Limb (tissue), 2 donors: ENCODE data around the gene CDC37.
"Not testable (repeated sequence)": the region's sequence is repeated elsewhere in the genome, so short reads cannot be mapped to it uniquely, and the experiment has no call there.

Experiments used
- DNase-seq, 2 donors: peaks; one replicate each; pipeline ENCODE4 v3.0.0-alpha.2; 2016; ENCODE audit errors: extremely low spot score in 2 of 2

The CDC37 gene

DNA sequence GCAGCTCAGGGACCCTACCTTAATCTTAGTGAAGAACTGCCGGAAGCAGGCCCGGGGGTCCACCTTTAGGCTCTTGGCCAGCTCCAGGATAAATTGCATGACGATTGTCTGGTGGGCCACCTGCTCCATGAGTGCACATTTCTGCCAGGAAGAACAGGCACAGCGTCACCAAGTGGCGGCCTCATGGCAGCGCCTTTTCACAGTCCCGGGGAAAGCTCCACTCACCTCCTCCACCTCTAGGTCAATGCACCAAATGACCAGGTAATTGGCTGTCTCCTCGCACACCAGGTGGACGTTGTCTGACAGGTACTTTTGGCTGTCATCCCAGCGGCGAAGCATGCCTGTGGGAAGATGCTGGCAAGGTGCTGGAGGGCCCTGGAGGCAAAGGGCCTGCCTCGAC, 8.3 kb downstream of the CDC37 start:
- no peak for DNase-seq

DNA sequence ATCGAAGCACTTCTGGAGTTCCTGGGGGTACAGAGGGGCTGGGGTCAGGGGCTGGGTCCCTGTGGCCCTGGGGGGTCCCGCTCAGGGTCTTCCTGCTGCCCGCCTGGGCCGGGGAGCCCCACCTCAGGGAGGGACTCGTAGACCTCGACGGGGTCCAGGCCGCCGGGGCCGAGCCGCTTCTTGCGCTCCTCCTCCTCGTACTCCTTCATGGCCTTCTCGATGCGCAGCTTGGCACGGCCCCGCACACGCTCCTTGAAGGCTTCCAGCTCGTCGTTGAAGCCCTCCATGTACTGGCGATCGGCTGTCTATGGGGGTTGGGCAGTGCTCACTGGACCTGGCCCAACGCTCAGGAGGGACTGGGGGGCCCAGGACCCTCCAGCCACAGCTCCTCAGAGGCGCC, 10.2 kb downstream of the CDC37 start:
- no peak for DNase-seq

DNA sequence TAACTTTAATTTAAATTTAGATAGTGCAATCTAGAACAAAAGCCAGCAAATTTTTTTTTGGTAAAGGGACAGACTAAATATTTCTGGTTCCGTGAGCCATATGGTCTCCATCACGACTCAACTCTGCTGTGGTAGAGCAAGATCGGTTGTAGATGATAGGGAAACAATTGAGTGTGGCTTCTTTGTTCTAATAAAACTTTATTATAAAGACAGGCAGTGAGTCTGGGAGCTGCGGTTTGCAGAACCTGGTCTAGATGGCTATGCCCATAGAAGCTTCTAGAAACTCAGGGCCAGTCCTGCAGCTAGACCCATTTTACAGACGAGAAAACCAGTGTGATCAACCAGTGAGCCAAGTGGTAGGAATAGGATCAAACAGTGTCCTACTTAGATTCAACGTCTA, 11.2 kb downstream of the CDC37 start:
- DNase-seq: no peak

DNA sequence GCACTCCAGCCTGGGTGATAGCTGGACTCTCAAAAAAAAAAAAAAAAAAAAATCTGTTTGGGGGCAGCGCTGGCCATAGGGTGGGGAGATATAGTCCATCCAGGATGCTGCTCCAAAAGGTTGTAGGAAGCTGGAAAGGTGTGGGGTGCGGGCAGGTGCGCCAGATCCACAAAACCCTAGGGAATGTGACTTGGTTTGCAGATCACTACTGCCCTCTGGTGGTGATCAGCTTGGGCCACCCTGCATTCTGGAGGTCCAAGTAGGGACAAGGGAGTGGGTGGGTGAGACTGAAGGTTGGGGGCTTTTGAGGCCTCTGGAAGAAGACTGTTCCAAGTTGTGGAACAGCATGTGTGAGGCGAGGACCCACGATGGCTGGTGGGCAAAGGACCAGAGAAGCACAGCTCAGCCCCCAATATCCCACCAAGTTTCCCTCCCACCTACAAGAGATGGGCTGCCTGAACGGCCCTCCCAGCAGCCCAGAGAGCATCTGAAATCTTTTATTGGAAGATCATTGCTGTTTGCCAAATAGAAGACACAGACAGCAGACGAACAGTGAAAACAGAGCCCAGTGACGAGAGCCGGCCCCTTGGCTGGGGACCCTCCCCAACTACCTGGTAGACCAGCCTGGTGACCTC, 12.6 kb downstream of the CDC37 start:
- DNase-seq: peak; percentile 40 to 70

DNA sequence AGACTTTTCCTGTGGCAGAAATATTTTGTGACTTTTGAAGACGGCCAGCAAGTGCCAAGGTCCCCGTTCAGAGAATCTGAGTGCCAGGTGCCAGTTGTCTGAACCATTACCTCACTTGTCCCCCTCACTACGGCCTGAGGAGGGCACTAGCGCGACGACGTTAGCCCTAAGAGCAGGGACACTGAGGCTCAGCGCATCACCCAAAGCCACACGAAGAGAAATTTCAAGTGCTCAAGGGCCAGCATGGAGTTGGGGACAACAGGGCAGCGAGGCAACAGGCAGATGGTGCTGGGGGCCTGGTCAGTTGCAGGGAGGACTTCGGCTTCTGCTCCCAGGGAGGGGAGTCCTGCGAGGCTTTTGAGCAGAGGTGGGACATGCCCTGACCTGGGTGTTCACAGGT, 13.5 kb downstream of the CDC37 start:
- no peak for DNase-seq

DNA sequence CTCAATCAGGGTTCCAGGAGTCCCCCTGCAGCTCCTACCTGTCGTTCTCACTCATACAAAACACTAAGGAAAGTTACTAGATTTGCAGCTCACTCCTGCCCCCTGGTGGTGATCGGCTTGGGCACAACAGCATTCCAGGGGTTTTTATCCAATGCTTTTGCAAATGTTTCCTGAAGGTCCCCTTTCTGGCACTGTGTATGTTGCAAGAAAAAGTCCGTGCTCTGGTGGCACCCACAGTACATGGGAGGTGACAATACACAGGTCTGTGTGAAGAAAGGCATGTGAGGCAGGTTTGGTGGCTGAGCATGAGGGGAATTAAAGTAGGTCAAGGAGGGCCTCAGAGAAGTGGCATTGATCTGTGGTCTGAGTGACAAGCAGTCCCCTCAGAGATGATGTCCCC, 14.4 kb downstream of the CDC37 start:
- DNase-seq: peak; percentile 76 to 93

DNA sequence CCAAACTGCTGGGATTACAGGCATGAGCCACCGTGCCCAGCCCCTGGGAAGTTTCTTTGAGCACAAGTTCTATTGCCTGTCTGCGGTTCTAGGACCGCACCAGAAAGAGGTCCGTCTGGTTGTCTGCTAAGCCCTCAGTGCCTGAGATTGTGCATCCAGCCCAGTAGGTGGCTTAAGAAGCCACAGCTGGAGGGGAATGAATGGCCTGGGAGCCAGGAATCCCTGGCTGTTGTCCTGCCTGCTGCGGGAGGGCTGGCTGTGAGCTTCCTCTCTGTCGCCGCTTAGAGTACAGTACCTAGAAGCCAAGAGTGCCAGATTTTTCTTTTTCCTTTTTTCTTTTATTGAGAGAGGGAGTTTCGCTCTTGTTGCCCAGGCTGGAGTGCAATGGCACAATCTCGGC, 18.8 kb downstream of the CDC37 start:
- DNase-seq: no peak

DNA sequence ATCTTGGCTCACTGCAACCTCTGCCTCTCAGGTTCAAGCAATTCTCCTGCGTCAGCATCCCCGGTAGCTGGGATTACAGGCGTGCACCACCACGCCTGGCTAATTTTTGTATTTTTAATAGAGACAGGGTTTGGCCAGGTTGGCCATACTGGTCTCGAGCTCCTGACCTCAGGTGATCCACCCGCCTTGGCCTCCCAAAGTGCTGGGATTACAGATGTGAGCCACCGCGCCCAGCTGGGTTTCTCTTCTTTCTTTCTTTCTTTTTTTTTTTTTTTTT, 20.2 kb downstream of the CDC37 start:
- DNase-seq: not testable (repeated sequence)

DNA sequence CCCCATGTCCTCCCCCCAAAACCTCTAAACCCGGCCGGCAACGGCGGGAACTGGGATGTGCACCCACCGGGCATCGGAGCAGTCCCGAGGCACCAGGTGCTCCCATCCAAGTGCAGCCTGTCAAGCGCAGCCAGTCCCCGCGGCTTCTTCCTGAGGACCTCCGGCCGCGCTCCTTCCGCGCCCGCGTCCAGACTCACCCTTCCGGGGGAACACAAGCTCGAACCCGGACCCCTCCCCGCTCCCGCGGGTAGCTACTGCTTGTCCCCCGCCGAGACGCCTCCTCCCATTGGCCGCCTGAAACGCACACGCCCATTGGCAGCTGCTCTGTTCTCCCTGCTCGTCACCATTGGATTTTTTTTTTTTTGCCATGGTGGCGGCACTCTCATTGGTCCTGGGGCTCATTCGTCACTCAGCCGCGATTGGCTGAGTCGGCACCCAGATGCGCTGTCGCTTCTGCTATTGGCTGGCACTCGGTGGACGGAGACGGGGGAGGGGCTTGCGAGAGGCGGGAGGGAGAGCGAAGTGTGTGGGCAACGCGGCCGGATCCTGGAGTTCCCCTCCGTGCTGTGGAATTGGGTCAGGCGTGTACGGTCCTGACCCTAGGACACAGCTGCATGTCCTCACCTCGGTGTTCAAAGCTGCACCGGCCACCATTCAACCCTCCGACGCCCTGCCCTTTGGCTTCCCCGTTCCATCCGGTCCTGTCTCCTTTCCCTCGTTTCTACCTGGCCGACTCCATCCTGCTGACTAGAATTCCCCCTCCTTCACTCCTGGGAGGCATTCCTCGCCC, 22.8 kb downstream of the CDC37 start, which contains the start of gene TYK2:
TSS of gene TYK2 (minus strand) at position 260 of the 790 bp plus-strand sequence. CDS start 2,166 bp downstream, outside the sequence.
- DNase-seq: peak; percentile 97 to 99

DNA sequence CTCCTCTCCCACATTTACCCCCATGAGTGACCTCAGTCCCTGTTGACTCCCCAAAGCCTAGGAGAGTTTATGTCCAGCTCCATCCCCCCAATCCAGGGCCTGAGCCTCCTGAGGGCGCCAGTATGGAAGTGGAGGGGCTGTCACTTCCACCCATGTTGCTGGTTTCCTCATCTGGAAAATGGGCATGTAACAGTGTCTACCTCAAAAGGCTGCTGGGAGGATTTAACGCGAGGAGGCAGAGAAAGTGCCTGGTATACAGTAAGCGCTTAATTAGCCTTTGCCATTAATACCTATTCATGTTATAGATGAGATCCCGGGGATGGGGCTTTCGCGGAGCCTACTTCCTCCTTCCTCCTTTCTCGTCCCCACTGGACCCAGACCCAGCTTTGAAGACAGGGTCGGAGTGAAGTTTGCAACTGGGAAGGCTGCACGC, 23.4 kb downstream of the CDC37 start:
- no peak for DNase-seq

DNA sequence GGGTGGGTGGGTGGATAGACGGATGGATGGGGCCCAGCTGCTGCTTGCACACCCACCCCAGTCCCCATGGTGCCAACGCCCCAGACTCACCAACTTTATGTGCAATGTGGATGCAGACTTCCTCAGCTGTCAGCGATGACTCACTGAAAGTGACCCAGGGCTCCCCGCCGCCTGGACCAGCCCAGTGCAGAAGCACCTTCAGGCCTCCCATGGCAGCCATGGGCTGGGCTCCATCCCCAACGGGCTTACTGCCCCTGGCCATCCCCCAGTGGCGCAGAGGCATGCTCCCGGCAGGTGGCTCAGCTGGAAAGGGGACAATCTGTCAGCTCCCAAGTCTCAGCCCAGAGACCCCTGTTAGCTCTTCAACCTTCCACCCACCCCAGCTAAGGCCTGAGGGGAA, 25.2 kb downstream of the CDC37 start:
- no peak for DNase-seq

DNA sequence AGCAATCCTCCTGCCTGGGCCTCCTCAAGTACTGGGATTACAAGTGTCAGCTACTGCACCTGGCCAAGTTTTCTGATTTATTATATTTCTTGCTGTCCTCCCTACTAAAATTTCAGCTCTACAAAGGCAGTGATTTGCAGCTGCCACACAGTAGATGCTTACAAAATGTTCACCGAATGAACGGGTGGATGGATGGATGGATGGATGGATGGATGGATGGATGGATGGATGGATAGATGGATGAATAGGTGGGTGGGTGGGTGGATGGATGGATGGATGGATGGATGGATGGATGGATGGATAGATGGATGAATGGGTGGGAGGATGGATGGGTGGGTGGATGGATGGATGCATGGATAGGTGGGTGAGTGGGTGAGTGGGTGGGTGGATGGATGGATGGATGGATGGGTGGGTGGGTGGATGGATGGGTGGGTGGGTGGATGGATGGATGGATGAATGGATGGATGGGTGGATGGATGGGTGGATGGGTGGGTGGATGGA, 26.2 kb downstream of the CDC37 start:
- not testable (repeated sequence) for DNase-seq

DNA sequence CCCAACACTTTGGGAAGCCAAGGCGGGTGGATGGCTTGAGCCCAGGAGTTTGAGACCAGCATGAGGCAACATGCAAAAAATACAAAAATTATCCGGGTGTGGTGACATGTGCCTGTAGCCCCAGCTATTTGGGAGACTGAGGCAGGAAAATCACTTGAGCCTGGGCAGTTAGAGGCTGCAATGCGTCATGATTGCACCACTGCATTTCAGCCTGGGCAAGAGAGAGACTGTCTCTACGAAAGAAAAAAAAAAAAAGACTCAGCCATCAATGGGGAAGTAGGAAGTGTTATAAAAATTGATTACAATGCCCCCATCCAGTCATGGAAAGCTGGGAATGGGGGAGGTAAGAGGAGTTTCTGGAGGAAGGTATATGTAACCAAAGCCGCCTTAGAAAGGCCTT, 28.4 kb downstream of the CDC37 start:
- DNase-seq: no peak

DNA sequence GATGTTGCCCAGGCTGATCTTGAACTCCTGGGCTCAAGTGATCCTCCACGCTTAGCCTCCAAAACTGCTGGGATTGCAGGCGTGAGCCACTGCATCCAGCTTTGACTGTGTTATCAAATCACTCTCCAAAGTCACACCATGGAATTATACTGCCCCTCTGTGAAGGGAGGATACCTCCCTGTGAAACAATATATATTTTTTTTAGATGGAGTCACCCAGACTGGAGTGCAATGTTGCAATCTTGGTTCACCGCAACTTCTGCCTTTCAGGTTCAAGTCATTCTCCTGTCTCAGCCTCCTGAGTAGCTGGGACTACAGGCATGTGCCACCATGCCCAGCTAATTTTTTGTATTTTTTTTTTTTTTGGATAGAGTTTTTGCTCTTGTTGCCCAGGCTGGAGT, 30.7 kb downstream of the CDC37 start:
- DNase-seq: no peak

DNA sequence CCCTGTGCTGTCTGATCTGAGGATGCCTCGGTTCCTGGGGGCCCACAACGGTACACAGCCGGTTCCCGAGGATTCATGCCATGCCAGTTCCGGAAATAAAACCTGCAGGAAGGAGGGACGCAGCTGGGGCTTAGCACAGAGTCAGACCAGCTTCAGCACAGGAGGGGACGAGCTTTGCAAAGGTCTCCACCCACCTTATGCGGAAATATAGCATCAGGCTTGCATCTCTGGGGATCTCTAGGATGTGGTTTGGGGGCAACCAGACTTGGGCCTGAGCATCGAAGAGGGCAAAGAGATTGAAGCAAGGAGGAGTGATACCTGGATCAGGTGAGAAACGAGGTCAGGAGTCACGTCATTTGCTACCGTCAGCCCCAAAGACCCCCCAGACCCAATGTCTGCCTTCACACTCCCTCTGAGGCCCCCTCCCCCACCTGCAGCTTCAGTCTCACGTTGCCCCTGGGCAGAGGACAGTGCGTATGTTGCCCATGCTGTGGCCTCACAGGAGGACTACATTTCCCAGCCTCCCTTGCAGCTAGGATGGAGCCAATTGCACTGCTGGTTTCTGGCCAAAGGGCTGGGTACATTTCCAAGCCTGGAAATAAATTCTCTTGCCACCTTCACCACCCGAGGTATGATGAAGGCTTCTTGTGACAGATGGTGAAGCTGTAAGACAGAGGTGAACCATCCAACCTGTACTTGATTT, 35.1 kb downstream of the CDC37 start:
- DNase-seq: no peak

DNA sequence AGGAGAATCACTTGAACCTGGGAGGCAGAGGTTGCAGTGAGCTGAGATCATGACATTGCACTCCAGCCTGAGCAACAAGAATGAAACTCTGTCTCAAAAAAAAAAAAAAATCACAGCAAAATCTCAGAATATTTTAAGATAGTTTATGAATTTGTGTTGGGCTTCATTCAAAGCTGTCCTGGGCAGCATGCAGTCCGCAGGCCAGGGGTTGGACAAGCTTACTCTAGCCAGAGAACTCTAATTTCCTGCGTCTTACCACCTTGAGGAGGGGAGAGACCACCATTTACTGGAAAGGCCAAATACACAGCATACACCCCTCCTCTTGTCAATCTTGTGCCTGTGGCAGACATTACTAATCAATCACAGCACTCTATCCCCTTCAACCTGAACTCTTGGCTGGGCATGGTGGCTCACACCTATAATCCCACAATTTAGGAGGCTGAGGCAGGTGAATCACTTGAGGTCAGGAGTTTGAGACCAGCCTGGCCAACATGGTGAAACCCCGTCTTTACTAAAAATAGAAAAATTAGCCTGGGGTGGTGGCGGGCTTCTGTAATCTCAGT, 36.3 kb downstream of the CDC37 start:
- DNase-seq: not testable (repeated sequence)

DNA sequence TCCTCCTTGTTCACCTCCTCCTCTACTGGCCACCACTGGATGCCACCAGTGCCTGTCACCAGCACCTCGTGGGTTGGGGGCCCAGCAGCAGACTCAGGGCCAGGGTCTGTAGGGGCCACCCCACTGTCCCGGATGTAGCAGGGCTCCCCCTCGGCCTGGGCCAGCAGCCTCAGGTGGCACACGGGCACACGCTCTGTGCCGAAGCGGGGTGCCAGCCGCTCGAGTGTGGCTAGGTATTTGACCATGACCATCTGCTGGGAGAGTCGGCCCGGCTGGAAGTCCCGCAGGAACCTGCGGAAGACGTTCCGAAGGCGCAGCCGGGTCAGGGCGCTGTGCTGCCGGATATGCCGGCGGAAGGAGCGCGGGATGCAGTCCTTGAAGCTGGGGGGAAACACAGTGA, 37.8 kb downstream of the CDC37 start:
- DNase-seq: no peak

DNA sequence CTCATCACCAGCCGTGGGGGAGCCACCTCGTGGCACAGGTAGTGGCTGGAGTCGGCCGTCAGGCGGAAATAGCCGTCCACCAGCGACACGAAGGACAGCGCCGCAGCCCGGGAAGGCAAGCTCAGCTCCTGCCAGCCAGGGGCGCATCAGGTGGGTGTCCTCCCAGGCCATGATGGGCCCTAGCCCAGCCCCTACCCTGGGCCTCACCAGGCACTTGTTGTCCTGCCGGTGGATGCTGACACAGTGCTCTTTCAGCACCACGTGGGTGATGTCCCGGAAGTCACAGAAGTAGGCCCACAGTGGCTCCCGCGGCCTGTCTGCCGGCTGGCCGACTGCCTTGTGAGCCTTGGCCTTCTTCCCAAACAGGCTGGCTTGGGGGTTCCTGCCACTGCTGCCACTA, 38.7 kb downstream of the CDC37 start:
- no peak for DNase-seq

DNA sequence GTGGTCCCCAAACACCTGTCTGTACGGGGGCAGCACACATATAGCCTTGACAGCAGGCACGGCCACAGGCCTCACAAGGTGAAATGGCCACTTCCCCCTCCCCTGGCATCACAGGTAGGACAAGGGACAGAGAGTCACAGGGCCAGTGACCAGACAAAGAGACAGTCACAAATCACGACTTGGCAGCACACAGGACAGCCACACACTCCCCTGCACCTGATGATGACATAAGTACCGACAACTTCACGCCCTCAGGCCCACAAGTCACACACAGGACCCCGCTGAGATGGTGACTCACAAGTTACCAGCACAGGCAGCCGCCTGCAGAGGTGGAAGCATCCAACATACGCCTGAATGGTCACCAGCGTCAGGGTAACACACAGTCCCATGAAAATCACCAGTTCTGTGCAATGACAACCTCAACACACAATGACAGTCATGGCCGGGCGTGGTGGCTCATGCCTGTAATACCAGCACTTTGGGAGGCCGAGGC, 39.5 kb downstream of the CDC37 start:
- no peak for DNase-seq

DNA sequence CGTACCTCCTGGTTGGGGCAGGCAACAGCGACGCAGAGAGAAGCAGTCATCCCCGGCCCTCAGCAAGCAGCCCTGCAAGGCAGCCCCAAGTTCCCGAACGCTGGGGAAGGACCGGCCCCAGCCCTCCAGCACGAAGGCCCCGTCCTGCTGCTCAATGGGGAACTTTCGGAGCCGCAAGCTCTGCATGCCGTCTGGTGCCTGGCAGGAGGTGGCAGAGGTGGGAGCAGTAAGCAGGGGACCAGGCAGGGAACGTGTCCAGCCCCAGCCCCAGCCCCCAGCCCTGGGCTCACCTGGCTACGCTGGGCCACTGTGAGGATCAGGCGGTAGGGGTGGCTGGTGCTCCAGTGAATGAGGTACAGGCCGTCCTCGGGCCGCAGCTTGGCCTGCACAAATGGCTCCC, 41.1 kb downstream of the CDC37 start:
- DNase-seq: no peak

DNA sequence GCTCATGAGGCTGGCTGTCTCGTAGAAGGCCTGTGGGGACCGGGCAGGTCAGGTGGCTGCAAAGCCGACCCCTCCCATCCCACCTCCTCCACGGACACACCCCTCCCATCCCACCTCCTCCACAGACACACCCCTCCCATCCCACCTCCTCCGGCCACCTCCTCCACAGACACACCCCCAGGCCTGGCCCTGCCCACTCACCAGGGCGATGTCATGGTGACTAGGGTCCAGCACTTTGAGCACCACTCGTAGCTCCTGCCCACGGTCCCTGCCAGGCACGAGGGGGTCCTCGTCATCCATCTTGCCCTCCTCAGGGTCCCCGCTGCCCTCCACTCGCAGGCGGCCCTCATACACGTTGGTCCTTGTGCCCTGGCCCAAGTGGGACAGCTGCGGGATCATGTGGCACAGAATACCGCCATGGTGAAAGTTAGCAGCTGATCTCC, 41.8 kb downstream of the CDC37 start:
- no peak for DNase-seq

DNA sequence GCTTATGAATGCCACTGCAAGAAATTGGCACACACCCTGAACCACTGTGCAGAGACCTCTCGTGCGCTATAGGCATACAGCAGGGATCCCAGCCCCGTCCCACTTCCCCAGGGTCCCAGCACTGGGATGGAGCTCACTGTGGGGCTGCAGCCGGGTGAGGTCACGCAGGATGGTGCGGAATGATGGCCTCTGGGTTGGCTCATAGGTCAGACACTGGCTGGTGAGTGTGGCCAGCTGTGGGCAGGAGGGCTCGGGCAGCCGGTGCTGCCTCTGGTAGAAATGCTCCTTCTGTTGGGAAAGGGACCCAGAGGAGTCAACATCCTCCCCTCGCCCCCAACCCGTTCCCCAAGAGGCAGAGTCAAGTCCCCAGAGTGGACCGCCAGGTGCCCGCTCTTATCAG, 46.9 kb downstream of the CDC37 start:
- no peak for DNase-seq
